Mesothelial cell of epicardium (in vitro differentiated cells): Measurements from ENCODE around the gene MS4A6A. TPM values are rescaled to one million over a fixed set of nuclear protein-coding genes. Genes with fewer than 3 reads are reported as not detected.
"Not testable (repeated sequence)": the region's sequence is repeated elsewhere in the genome, so short reads cannot be mapped to it uniquely, and the experiment has no call there.

ENCODE experiments used
- DNase-seq, 2 experiments: peaks; one replicate each; pipeline ENCODE4 v3.0.0; 2021; ENCODE audit warnings: low spot score in 2 of 2; ENCODE audit not compliant: unreplicated experiment in 2 of 2
- H3K27ac Mint-ChIP-seq: 2 replicates; pipeline ENCODE4 v1.8.0; 2021; ENCODE audit warnings: mixed read lengths
- H3K27me3 Mint-ChIP-seq: 2 replicates; pipeline ENCODE4 v1.8.0; 2021; ENCODE audit warnings: low read depth, mixed read lengths
- H3K36me3 Mint-ChIP-seq: 2 replicates; pipeline ENCODE4 v1.8.0; 2021; ENCODE audit warnings: mixed read lengths
- H3K4me1 Mint-ChIP-seq: 2 replicates; pipeline ENCODE4 v1.8.0; 2021; ENCODE audit warnings: mixed read lengths
- H3K4me3 Mint-ChIP-seq: 2 replicates; pipeline ENCODE4 v1.8.0; 2021; ENCODE audit warnings: mild to moderate bottlenecking, moderate library complexity, mixed read lengths
- H3K9me3 Mint-ChIP-seq: 2 replicates; pipeline ENCODE4 v1.8.0; 2021; ENCODE audit warnings: mixed read lengths
- total RNA-seq: library from RNA; stranded (reverse); gene quantifications from 3 replicates; pipeline ENCODE4 v1.2.1, GENCODE V29; 2021
- TF ChIP-seq, protein P1 (sequence below): fragments of 200-600 bp; sonication (generic); IDR thresholded peaks from one replicate; pipeline ENCODE4 v1.5.0; 2021; ENCODE audit warnings: antibody characterized with exemption; ENCODE audit not compliant: unreplicated experiment

Gene MS4A6A
- total RNA-seq, 1 donor from 2014 or later, result not detected

DNA sequence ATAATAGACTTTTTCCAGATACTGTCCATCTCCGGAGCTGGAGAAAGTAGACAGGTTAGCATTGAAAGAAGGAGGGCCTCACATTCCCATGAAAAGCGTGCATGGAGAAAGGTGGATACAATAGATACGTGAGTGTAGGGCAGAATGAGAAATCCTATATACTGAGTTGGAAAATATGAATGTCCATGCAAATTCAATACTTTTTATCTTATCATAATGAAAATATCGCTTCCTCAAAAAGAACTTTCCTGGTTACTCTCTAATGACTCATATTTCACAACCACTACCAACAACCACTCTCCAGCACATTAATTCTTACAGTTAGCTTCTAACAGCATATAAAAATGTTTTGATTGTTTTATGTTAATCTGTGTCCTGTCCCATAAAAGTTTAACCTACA lies 22.0 kb upstream of the MS4A6A start:
- Mint-ChIP-seq H3K9me3 (peaks cover 10% of the 10 kb centered on the region), H3K4me1 (no peaks in the 10 kb centered on the region), H3K27me3 (peaks cover 2% of the 10 kb centered on the region), H3K4me3 (no peak overlapping the region), H3K36me3 (no peaks in the 10 kb centered on the region), H3K27ac (no peak overlapping the region)
- TF ChIP-seq, protein P1, sequence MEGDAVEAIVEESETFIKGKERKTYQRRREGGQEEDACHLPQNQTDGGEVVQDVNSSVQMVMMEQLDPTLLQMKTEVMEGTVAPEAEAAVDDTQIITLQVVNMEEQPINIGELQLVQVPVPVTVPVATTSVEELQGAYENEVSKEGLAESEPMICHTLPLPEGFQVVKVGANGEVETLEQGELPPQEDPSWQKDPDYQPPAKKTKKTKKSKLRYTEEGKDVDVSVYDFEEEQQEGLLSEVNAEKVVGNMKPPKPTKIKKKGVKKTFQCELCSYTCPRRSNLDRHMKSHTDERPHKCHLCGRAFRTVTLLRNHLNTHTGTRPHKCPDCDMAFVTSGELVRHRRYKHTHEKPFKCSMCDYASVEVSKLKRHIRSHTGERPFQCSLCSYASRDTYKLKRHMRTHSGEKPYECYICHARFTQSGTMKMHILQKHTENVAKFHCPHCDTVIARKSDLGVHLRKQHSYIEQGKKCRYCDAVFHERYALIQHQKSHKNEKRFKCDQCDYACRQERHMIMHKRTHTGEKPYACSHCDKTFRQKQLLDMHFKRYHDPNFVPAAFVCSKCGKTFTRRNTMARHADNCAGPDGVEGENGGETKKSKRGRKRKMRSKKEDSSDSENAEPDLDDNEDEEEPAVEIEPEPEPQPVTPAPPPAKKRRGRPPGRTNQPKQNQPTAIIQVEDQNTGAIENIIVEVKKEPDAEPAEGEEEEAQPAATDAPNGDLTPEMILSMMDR, result no peak
- no peak for DNase-seq

DNA sequence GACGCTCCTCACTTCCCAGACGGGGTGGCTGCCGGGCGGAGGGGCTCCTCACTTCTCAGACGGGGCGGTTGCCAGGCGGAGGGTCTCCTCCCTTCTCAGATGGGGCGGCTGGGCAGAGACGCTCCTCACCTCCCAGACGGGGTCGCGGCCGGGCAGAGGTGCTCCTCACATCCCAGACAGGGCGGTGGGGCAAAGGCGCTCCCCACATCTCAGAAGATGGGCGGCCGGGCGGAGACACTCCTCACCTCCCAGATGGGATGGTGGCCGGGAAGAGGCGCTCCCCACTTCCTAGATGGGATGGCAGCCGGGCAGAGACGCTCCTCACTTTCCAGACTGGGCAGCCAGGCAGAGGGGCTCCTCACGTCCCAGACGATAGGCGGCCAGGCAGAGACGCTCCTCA lies 18.5 kb upstream of the MS4A6A start:
- not testable (repeated sequence) for DNase-seq, H3K27me3 Mint-ChIP-seq, H3K27ac Mint-ChIP-seq, H3K4me3 Mint-ChIP-seq, H3K36me3 Mint-ChIP-seq, H3K4me1 Mint-ChIP-seq
- peaks cover 10% of the 10 kb centered on the region for H3K9me3 Mint-ChIP-seq

DNA sequence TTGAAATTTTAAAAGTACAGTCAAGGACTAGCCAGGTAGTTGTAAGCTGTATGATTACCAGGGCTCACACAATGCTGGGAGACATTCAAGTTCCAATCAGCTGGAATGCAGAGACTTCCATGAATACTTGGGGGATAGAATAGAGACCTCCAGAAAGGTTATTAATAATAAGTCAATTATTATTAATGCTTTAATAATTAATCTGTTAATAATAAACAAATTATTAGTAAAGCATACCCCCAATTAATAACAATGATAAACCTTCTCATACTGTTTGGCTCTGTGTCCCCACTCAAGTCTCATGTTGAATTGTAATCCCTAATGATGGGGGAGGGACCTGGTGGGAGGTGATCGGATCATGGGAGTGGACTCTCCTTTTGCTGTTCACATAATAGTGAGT lies 14.6 kb upstream of the MS4A6A start:
- H3K27ac Mint-ChIP-seq, result no peak overlapping the region
- peaks cover 17% of the 10 kb centered on the region for H3K9me3 Mint-ChIP-seq
- no peak for DNase-seq
- no peaks in the 10 kb centered on the region for H3K27me3 Mint-ChIP-seq
- H3K36me3 Mint-ChIP-seq, result no peaks in the 10 kb centered on the region
- H3K4me3 Mint-ChIP-seq, result no peak overlapping the region
- TF ChIP-seq, protein P1, result no peak
- H3K4me1 Mint-ChIP-seq, result peaks cover 24% of the 10 kb centered on the region

DNA sequence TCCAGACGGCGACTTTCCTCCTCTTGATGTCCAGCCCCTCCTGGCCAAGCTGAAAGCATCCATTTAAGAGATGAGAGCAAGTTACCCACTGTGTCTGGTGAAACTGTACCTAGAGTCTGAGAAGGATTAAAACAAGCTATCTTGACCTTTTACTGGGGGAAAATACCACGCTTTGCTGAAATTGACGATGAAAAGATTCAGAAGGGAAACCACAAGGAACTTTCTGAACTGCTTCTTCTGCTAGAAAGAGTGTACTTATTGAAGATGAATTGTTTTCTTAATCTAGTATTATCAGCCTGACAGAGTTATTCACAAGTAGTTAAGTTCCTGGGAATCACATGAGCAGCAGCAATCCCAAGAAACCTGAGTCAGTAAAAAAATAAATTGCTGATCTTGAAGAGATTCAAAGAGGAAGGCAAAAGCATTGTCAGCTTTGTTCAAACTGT lies 13.1 kb upstream of the MS4A6A start:
- peaks cover 11% of the 10 kb centered on the region for H3K9me3 Mint-ChIP-seq
- peaks cover 24% of the 10 kb centered on the region for H3K4me1 Mint-ChIP-seq
- no peak for DNase-seq
- no peak overlapping the region for H3K4me3 Mint-ChIP-seq
- H3K27me3 Mint-ChIP-seq, result no peaks in the 10 kb centered on the region
- TF ChIP-seq, protein P1, result no peak
- H3K27ac Mint-ChIP-seq, result peak overlapping the region; percentile 84
- H3K36me3 Mint-ChIP-seq, result no peaks in the 10 kb centered on the region

DNA sequence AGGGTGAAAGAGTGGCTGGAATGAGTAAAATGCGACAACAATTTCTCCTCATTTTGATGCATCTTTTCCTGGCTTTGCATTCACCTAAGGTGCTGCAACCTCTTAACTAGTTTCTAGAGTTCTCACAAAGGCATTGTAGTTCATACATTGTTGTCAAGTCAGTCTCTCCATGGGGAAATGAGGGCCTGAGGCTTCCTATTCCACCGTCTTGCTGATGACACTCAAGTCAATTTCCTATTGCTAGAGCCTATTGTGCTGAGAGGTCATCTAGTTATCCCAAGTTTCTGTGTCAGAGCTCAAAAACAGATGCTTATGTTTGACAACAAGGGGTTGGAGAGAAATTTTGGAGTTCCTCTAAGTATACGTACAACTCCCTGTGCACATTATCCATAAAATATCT lies 11.6 kb upstream of the MS4A6A start:
- Mint-ChIP-seq H3K27ac (peak overlapping the region; percentile 84), H3K4me3 (no peak overlapping the region), H3K9me3 (peaks cover 11% of the 10 kb centered on the region), H3K36me3 (no peaks in the 10 kb centered on the region), H3K4me1 (peaks cover 24% of the 10 kb centered on the region), H3K27me3 (no peaks in the 10 kb centered on the region)
- DNase-seq, result no peak
- TF ChIP-seq, protein P1, result no peak

DNA sequence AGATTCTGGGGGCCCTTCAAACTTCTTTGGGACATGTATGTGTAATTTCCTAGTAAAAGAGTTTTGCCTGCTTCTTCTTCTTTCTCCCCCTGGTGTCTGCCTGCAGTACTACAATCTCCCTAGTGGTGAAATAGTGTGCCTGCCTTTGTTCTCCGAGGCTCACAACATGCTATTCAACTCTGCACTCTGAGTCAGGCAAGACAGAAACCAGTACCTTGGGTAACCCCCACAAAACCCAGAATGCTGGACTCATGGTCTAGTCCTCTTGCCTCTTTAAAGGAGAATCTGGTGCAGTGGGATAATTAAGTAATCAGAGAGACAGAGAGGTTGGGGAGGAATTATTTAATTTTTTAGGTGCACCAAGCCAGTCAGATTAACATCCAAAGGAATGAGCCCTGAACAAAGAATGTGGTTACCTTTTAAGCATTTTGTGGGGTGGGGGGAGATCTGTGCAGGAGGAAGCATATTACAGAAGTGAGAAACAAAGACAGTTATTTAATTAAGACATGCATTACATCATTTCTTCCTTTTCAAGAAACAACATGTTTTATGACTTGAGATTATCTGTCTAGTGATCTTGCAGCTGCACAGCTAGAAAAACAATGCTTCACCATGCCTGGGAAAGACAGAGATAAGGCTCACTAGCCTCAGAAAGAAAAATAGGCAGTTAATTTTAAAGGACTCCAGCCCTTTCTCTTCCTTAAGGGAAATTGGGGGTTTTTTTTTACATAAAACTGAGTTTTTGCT lies 11.0 kb upstream of the MS4A6A start:
- H3K9me3 Mint-ChIP-seq, result peaks cover 11% of the 10 kb centered on the region
- DNase-seq, result peak in 1 of 2 experiments; percentile 69
- peaks cover 24% of the 10 kb centered on the region for H3K4me1 Mint-ChIP-seq
- H3K36me3 Mint-ChIP-seq, result no peaks in the 10 kb centered on the region
- H3K4me3 Mint-ChIP-seq, result no peak overlapping the region
- H3K27ac Mint-ChIP-seq, result peak overlapping the region; percentile 84
- TF ChIP-seq, protein P1, result peak; percentile 78
- H3K27me3 Mint-ChIP-seq, result no peaks in the 10 kb centered on the region

DNA sequence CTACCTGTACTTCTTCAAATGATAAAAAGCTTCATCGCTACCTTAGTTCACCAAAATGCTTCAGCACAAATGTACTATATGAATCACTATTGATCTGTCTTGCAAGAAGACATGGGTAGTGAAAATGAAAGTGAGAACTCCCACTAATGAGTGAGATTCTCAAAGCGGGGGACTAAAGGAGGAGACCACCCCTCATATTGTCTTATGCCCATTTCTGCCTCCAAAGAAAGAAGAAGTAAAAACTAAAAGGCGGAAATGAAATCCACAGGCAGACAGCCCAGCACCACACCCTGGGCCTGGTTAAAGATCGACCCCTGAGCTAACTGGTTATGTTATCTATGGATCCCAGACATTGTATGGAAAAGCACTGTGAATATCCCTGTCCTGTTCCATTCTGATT lies 9.7 kb upstream of the MS4A6A start:
- not testable (repeated sequence) for DNase-seq, H3K27me3 Mint-ChIP-seq, H3K4me3 Mint-ChIP-seq

DNA sequence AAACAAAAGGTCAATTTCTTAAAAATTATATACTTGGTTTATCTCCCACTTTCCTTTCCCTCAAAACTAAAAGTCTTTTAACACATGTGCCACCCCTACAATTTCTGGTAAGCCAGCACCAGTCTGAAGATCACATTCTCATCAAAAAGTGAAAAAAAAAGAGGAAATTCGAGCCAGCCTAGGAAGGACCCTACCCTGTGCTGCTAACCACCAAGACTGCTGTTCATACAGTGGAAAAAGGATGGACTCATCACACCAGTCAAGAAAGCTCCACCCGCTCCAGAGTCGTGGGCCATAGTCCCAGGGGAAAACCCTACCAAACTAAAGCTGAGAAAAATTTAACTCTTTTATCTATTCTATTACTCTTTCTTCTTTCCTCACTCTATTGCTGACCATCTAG lies 5.6 kb upstream of the MS4A6A start:
- not testable (repeated sequence) for H3K36me3 Mint-ChIP-seq, H3K4me3 Mint-ChIP-seq, DNase-seq, H3K4me1 Mint-ChIP-seq, H3K27me3 Mint-ChIP-seq, H3K27ac Mint-ChIP-seq
- peaks cover 17% of the 10 kb centered on the region for H3K9me3 Mint-ChIP-seq

More for the DNA sequence above, 9.7 kb upstream of the MS4A6A start:
- H3K36me3 Mint-ChIP-seq, H3K27ac Mint-ChIP-seq: not testable (repeated sequence)
- Mint-ChIP-seq H3K4me1 (peaks cover 22% of the 10 kb centered on the region), H3K9me3 (peaks cover 11% of the 10 kb centered on the region)

DNA sequence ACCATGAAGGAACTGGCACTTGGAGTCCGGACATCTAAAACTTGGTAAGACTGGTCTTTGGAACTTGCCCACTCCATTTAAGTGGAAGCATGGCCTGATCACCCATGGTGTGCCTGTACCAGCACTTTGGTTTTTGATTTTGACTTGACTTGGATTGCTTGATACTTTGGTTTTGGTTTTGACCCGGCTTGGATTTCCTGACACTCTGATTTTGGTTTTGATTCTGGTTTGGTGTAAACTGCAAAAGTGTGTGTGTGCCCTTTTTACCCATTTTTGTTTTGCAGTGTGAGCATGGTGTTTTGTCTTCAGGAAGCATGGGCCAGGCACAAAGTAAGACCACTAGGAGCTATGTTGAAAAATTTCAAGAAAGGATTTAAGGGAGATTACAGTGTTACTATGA lies 3.2 kb upstream of the MS4A6A start:
- H3K27me3 Mint-ChIP-seq, DNase-seq, H3K9me3 Mint-ChIP-seq, H3K36me3 Mint-ChIP-seq, H3K27ac Mint-ChIP-seq, H3K4me3 Mint-ChIP-seq, H3K4me1 Mint-ChIP-seq: not testable (repeated sequence)
